Endothelial cell of coronary artery (primary cell): ENCODE data around the gene ASCL5. TPM values are rescaled to one million over a fixed set of nuclear protein-coding genes. Genes with fewer than 3 reads are reported as not detected.

ENCODE experiments used
- total RNA-seq: library from RNA; depleted of rRNA; stranded (reverse); fragments of >200 nt; gene quantifications from 2 replicates; pipeline ENCODE4 v1.2.3, GENCODE V29; 2014

Gene ASCL5, protein sequence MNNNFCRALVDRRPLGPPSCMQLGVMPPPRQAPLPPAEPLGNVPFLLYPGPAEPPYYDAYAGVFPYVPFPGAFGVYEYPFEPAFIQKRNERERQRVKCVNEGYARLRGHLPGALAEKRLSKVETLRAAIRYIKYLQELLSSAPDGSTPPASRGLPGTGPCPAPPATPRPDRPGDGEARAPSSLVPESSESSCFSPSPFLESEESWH
- not detected in 2 replicates for total RNA-seq

DNA sequence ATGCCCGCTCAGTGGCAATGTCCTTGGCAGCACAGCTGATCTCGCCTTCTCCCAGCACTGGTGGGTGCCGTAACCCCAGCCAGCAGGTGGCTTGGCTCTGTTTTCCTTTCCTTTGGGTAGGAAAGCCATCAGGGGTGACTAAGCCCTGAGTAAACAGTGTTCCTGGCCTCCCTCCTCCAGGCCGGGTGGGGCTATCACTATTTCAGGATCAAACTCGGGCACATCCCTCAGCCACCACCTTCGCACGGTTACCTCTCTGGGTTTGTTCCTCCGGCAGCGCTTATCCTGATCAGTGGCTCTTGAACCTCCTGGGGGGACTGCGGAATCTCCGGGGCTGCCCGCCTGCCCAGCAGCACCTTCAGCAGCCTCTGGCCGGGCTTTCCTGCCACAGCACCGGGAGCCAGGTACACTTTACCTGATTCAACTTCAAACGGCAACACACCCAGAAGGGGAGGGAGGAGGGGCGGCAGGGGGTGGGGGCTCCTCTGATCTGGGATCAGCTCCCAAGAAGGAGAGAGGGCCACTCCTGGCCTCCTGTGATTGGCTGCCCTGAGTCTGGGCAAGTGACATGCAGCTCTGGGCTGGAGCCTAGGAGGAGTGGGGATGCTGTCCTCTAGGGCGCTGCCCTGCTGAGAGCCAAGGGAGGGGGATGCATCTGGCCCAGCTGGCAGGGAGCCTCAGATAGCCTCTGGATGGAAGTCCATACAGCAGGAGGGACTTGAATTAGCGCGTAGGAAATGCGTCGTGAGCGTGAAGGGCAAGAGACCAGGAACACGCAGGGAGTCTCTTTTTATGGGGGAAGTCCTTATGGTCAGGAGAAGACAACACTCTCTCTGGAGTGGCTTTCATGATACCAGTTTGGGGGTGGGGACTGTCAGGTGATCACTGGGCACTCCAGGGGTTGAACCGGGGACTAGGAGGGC, at the start of gene ASCL5:
ASCL5 (minus strand) TSS at position 353 of the 923 bp plus-strand sequence. CDS start 11,812 bp downstream, outside the sequence.

DNA sequence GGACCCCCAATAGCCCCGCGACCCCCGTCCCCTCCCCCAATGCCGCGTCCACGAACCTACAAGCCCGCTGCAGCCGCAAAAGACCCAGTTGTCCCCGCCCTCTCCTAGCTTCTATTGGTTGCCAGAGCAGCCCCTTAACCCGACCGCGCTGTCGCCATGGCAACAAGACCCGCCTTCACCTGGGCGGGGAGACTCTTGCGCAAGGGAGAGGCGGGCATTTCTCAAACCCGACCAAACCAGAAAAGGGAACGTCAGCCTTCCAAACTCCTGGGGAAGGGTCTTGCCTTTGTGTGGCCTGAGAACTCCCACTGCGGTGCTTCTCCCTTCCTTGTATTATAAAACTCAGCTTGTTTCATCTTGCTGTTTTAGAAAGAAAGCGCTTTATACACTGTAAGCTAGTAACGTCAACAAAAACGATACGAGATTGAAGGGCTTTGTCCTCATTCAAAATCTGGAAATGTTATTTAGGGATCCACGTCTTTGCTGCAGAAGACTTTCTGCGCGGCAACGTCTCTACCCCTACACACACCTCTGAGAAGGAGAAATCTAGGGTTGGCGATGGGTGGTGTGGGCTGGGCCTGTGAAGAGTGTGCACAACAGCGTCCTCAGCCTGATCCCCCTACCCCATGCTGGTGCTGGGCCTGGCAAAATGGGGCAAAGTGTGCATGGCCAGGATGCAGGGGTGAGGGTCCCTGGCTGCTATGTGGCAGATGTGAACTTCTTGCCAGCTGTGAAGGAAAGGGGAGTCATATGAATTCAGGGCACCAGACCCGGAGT, 27.6 kb upstream of the ASCL5 start, which contains the start of gene TMEM9:
TMEM9 (minus strand) TSS at position 86 of the 777 bp plus-strand sequence. CDS start 551 bp downstream, outside the sequence.

DNA sequence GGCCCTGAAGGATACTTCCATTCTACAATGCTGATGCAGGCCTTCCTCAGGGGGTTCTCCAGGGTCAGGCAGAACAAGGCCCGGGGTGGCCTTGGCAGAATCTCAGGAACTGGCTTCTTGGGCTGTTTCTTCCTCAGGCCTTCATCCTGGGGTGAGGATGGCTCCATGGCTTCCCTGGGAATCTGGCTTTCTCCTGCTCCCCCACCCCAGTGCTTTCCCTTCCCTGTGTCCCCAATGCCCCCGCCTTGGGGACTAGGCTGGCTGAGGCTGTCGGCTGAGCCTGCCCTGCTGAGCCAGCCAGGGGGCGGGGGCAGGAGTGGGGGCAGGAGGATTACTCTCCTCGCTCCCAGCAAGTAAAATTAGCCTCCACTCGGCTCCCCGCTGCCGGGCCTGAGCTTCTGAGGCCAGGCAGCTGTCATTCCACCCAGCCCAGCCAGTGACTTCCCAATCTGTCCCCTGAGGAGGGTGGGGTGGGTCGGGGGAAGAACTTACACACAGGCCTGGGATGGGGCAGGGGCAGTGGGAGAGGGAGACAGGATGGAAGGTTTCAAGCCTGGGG, 14.7 kb downstream of the ASCL5 start, which contains the start of gene CACNA1S:
CACNA1S (minus strand) TSS at position 254 of the 559 bp plus-strand sequence; CDS start at position 167, 87 bp downstream.

Other genes with a start within 250 kb of the ASCL5 start
- under 0.01 TPM in 2 replicates for gene INAVA, start 232.3 kb downstream of the ASCL5 start, total RNA-seq
- 0.90 and 1.0 TPM in 2 replicates for gene KIF21B, start 103.5 kb downstream of the ASCL5 start, total RNA-seq
- gene CACNA1S, start 14.8 kb downstream of the ASCL5 start, total RNA-seq = not detected in 2 replicates
- gene TMEM9, start 27.3 kb upstream of the ASCL5 start, total RNA-seq = 59.1 and 73.8 TPM in 2 replicates
- gene IGFN1, start 63.6 kb upstream of the ASCL5 start, total RNA-seq = not detected in 2 replicates
- gene PKP1, start 156.3 kb upstream of the ASCL5 start, total RNA-seq = 0.19 TPM in 1 of 2 replicates, not detected in the other